T-helper 1 cell treated with Interleukin-12 subunit alpha and Interleukin-12 subunit beta and Interleukin-4 antibody, amounts not matched to agents 30 μg/mL and 1 μg/mL, for 36 hours (primary cell): ENCODE measurements around the gene ANKHD1.

ENCODE experiments used
- H3K27ac Mint-ChIP-seq: one replicate; pipeline ENCODE4 v1.8.0; 2021; ENCODE audit warnings: mild to moderate bottlenecking, mixed read lengths
- H3K27me3 Mint-ChIP-seq: one replicate; pipeline ENCODE4 v1.8.0; 2021; ENCODE audit warnings: low read depth, mixed read lengths
- H3K36me3 Mint-ChIP-seq: one replicate; pipeline ENCODE4 v1.8.0; 2021; ENCODE audit warnings: low read depth, mixed read lengths
- H3K4me1 Mint-ChIP-seq: one replicate; pipeline ENCODE4 v1.8.0; 2021; ENCODE audit warnings: low read depth, mixed read lengths
- H3K4me3 Mint-ChIP-seq: one replicate; pipeline ENCODE4 v1.8.0; 2021; ENCODE audit warnings: mild to moderate bottlenecking, moderate library complexity, mixed read lengths
- H3K9me3 Mint-ChIP-seq: one replicate; pipeline ENCODE4 v1.8.0; 2021; ENCODE audit warnings: mixed read lengths

ANKHD1 gene

DNA sequence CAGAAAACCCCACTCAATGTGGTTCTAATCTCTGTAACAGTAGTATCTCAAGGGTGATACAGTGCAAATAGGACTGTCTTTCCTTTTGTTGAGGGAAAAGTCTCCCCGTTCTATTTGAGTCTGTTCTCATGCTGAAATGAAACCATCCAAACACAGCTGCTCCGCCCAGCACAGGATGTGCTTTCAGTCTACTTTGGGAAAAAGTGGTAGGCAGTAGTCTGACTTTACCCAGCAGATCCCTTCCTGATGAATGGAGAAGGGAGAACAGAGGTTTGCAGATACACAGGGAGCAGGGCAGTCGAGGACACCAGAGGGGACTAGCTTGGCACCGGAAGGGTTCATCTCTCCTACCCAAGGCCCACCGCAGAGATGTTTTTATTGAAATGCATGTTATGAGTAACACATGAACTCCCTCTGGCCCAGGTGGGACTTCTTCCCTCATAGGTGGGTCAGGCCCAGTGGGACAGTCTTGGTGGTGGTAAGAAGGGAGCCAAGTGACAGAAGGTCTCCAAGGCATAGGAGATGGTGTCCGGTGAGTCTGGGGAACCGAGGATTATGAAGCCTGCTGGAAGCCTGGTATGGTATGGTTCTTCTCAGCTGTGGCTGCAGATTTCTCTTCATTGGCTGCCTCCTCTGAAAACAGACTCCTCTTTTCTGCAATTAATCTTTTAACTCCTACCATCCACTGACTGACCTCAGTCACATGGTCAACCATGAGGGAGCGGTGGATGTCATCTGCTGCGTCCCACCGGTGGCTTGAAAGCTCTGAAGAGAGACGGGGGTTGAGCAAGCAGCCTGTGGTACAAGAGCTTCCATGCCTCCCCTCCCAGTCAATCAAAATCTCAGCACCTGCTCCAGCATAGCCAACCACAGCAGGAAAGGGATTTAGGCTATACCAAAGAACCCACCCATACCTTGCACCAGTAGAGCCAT, 148.8 kb downstream of the ANKHD1 start:
- no peaks in the 10 kb centered on the region for H3K9me3 Mint-ChIP-seq
- no peak overlapping the region for H3K4me3 Mint-ChIP-seq
- peaks cover 41% of the 10 kb centered on the region for H3K36me3 Mint-ChIP-seq
- no peaks in the 10 kb centered on the region for H3K27me3 Mint-ChIP-seq
- H3K4me1 Mint-ChIP-seq: peaks cover 57% of the 10 kb centered on the region
- H3K27ac Mint-ChIP-seq: peak overlapping the region; percentile 72

DNA sequence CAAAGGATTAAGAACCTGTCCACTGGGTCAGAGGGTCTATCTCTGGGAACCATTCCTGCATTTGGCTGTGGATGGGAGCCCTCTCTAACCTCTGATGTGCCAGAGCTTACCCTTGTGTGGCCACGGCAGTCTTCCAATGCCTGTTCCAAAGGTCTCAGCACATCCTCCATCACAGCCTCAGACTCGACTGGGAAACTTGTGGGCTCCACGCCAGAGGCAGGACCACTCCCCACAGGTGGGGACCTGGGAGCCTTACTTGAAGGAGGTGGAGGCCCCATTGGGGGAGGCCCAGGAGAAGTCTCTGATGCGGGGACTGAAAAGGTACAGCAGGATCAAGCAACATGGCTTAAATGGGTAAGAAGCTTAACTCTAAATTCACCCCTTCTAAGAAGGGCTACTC, 150.2 kb downstream of the ANKHD1 start:
- Mint-ChIP-seq H3K36me3 (peaks cover 46% of the 10 kb centered on the region), H3K4me1 (peaks cover 64% of the 10 kb centered on the region), H3K27me3 (no peaks in the 10 kb centered on the region), H3K27ac (no peak overlapping the region), H3K9me3 (no peaks in the 10 kb centered on the region), H3K4me3 (no peak overlapping the region)

DNA sequence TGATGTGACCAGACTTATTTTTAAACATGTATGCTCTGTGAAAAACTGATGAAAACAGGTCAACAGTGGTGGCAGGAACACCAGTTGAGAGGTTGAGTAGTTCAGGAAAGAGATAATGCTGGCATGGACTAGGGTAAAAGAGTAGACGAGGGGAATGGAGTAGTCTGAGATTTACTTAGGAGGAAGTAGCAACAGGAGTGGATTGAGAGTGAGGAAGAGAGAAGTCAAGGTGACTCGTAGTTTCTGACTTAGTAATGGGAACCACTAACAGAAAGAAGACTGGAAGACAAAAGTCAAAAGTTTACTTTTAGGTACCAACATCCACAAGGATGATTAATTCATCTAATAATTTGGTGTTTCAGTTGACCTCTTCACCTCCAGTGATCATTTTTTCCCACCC, 152.0 kb downstream of the ANKHD1 start:
- Mint-ChIP-seq H3K9me3 (no peaks in the 10 kb centered on the region), H3K36me3 (peaks cover 46% of the 10 kb centered on the region), H3K4me1 (peaks cover 62% of the 10 kb centered on the region), H3K27ac (peak overlapping the region; percentile 81), H3K27me3 (no peaks in the 10 kb centered on the region), H3K4me3 (peak overlapping the region; percentile 16)

DNA sequence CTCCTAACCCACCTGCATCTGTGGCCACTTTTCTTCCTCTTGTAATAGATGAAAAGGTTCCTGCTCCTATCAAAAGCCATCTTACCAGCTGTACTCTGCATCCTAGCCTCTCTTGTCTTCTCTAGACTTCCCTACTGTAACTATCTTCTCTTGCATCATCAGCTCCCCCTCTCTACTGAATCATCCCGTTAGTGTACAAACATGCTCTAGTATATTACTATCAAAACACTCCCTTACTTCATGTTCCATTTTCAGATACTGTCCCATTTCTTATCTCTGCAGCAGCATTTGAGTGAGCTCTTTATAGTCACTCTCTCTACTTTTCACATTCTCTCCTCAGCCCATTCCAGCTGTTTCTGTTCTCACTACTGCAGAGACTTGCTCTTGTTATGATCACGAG, 152.8 kb downstream of the ANKHD1 start:
- H3K4me1 Mint-ChIP-seq: peaks cover 58% of the 10 kb centered on the region
- peak overlapping the region; percentile 72 for H3K27ac Mint-ChIP-seq
- H3K4me3 Mint-ChIP-seq: peak overlapping the region; percentile 29
- no peaks in the 10 kb centered on the region for H3K9me3 Mint-ChIP-seq
- peaks cover 43% of the 10 kb centered on the region for H3K36me3 Mint-ChIP-seq
- H3K27me3 Mint-ChIP-seq: no peaks in the 10 kb centered on the region

DNA sequence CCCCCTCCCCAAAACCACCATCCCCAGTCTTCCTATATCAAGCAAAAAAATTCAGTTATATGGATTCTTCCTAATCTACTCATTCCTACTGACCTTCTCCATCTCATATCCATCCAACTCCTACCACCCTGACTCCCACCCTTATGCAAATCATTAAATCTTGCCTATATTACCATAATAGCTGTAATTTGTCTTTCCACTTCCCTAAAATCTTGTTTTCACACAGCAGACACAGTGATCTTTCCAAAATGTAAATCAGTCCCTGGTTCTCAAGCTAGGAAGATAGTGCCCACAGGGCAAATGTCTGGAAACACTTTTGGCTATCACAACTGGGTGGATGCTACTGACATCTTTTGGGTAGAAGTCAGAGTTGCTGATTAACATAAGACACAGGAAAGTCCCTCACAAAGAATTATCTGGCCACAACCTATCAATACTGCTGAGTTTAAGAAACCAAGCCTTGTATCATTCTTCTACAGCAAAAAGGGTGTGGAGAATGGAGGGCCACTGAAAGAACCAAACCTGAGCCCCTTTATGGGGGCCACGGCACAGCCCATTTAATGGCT, 154.2 kb downstream of the ANKHD1 start:
- Mint-ChIP-seq H3K4me3 (peak overlapping the region; percentile 86), H3K36me3 (peaks cover 34% of the 10 kb centered on the region), H3K27me3 (no peaks in the 10 kb centered on the region), H3K9me3 (no peaks in the 10 kb centered on the region), H3K27ac (peak overlapping the region; percentile 93), H3K4me1 (peaks cover 54% of the 10 kb centered on the region)

DNA sequence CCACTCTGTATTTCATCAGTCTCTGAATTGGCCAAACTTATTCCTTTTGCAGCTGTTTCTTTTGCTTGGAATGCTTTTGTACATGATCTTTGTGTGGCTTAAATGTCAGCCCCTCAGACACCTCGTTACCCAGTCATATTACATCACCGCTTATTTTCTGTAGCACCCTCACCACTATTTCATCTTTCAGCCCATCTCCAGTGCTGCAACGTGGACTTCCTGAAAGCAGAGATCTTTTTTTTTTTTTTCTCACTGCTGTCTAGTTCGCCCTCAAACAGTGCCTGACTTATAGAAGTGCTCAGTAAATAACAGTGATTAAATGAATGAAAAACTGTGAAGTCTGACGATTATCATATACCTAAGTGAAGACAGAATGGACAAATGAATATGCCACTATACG, 154.8 kb downstream of the ANKHD1 start:
- no peaks in the 10 kb centered on the region for H3K9me3 Mint-ChIP-seq
- H3K36me3 Mint-ChIP-seq: peaks cover 33% of the 10 kb centered on the region
- peaks cover 52% of the 10 kb centered on the region for H3K4me1 Mint-ChIP-seq
- no peaks in the 10 kb centered on the region for H3K27me3 Mint-ChIP-seq
- peak overlapping the region; percentile 93 for H3K27ac Mint-ChIP-seq
- peak overlapping the region; percentile 86 for H3K4me3 Mint-ChIP-seq

DNA sequence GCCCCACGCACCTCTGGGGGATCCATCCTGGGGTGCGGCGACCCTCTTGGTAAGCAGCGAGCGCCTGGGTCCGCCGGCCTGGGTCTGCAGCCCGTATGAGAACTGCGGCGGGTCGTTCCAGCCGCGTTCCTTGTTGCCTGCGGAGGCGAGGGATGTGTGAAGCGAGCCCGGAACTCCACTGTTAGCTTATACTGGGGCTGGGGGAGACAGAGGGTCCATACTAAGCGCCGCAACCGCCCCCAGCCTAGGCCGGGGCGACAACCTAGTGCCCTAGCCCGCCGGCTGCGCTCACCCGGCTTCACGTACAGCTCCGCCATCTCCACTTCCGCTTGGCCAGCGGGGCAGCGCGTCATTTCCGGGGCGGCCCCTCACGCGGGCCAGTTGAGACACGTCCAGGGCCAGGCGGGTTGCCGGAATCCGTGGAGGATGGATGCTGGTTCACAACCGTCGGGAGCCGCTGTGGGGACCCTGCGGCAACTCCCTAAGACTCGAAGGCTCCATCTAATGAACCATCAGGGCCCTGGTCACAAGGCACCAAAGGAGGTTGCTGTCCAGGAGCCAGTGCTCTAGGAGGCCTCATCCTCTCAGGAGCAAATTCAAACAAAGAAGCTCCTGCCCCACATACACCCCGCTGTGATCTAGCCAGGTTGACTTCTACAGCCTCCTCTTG, 155.6 kb downstream of the ANKHD1 start, which contains the start of gene SRA1:
Gene SRA1, minus strand, starts transcription at position 338 of the 670 bp plus-strand sequence. Its CDS starts 21 bp downstream, at position 317.
- H3K36me3 Mint-ChIP-seq: peaks cover 27% of the 10 kb centered on the region
- H3K27me3 Mint-ChIP-seq: no peaks in the 10 kb centered on the region
- H3K27ac Mint-ChIP-seq: peak within 1 kb of the TSS; percentile 93
- H3K9me3 Mint-ChIP-seq: no peaks in the 10 kb centered on the region
- H3K4me3 Mint-ChIP-seq: peak within 1 kb of the TSS; percentile 86
- peaks cover 50% of the 10 kb centered on the region for H3K4me1 Mint-ChIP-seq

DNA sequence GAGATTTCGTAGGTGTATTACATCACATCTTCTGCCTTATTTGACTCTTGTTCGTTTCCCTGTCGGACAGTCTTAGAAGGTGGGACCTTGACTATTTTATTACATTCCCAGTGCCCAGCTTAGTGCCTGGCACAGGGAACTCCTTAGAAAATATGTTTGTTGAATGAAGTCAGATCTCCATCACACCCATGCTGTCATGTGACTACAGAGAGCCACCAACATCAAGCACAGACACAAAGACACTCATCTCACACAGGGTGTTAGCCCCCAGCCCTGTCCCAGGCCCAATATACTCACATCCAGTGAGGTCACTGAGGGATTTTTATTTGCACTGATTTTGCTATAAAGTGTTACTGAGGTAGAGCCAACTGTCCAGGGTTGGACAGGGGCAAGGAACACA, 156.3 kb downstream of the ANKHD1 start:
- Mint-ChIP-seq H3K27me3 (no peaks in the 10 kb centered on the region), H3K9me3 (no peaks in the 10 kb centered on the region), H3K4me1 (peaks cover 51% of the 10 kb centered on the region), H3K36me3 (peaks cover 25% of the 10 kb centered on the region), H3K4me3 (peak overlapping the region; percentile 86), H3K27ac (peak overlapping the region; percentile 93)

DNA sequence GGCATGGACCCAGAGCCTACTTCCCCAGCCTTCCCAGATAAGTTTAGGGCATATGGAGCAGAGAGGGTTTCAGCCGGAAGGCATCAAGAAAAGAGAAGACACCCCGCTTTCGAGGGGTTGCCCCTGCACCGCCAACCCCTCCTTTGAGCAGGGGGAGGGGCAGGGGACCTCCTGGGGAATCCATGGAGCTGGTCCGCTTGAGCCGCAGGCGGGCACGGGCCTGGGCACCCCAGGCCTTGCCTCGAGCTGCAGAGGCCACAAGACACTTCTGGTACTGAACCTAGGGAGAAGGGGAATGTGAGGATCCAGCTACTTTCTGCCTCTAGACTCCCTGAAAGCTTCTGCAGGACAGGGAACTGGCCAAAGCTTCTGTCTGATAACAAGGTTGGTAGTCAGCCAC, 156.9 kb downstream of the ANKHD1 start:
- Mint-ChIP-seq H3K4me3 (no peak overlapping the region), H3K27me3 (no peaks in the 10 kb centered on the region), H3K9me3 (no peaks in the 10 kb centered on the region), H3K36me3 (peaks cover 19% of the 10 kb centered on the region), H3K27ac (no peak overlapping the region), H3K4me1 (peaks cover 49% of the 10 kb centered on the region)

DNA sequence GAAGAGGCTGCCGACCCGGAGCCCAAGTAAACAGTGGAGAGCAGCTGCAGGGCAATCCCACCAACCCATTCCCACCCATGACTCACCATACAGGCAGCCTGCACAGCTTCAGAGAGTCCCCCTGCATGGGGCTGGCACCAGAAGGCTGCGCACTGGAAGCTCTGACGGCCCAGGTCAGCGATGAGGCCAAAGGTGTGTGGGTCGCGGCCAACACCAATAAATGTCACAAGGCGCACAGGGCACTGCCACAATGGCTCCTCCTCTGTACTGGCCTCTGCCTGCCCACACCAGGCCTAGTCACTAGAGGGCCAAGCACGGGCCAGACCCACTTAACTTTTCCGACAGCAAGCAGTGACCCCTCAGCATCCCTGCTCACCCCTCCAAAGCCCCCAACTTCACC, 158.6 kb downstream of the ANKHD1 start:
- H3K9me3 Mint-ChIP-seq: no peaks in the 10 kb centered on the region
- H3K27ac Mint-ChIP-seq: no peak overlapping the region

DNA sequence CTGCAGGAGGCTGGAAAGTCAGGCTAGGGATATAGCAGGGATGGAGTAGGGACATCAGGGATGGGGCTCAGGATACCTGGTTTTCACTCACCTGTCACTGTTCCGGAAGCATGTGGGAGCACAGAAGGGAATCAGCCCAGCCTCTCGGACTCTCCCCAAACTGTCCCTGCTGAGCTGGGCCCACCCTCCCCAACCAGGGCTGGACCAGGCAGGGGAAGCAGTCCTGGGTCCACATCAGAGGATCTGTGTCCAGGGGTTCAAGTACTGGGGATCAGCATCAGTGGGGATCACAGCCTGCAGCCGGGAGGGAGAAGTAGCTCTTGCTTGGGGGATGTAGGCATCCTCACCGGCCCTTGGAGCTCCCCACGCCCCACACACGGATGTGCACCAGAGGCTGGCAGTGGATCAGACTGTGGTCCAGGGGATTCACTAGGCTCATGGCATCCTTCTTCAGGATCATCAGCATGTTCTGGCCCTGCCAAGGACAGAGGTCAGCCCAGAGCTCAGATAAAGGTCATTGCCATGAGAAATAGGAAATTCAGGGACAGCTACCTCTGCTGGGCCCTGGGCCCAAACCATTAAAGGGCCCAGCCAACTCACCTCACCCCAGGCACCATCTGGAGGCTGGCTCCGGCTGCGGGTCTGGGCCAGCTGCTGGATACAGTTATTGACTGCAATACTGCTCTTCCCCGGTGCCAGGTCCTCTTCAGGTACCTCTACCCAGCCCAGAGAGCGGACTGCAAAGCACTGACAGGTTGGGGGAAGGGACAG, 160.3 kb downstream of the ANKHD1 start:
- Mint-ChIP-seq H3K27me3 (no peaks in the 10 kb centered on the region), H3K36me3 (peaks cover 19% of the 10 kb centered on the region), H3K4me3 (no peak overlapping the region), H3K27ac (no peak overlapping the region), H3K4me1 (peaks cover 35% of the 10 kb centered on the region), H3K9me3 (no peaks in the 10 kb centered on the region)

More for the DNA sequence above, 158.6 kb downstream of the ANKHD1 start:
- Mint-ChIP-seq H3K36me3 (peaks cover 18% of the 10 kb centered on the region), H3K4me1 (peaks cover 38% of the 10 kb centered on the region), H3K4me3 (no peak overlapping the region), H3K27me3 (no peaks in the 10 kb centered on the region)

DNA sequence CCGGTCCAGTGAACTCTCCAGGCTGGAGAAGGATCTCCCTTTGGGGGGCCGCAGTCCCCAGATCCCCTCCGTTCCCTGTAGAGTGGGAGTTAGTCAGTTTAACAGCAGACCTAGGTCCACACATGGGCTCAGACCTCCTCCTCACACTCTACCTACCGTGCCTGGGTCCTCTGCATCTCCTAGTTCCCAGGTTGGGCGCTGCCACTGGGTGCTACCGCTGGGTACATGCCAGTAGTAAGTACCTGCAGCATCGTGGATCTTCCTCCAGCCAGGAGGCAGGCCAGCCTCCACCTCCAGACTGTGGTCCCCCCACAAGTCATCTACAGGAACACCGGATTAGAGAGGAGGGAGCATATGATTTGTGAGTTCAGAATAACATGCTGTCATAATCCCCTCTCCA, 162.0 kb downstream of the ANKHD1 start:
- Mint-ChIP-seq H3K4me3 (peak overlapping the region; percentile 95), H3K4me1 (peaks cover 34% of the 10 kb centered on the region), H3K36me3 (peaks cover 30% of the 10 kb centered on the region), H3K27me3 (no peaks in the 10 kb centered on the region), H3K27ac (peak overlapping the region; percentile 92), H3K9me3 (no peaks in the 10 kb centered on the region)

DNA sequence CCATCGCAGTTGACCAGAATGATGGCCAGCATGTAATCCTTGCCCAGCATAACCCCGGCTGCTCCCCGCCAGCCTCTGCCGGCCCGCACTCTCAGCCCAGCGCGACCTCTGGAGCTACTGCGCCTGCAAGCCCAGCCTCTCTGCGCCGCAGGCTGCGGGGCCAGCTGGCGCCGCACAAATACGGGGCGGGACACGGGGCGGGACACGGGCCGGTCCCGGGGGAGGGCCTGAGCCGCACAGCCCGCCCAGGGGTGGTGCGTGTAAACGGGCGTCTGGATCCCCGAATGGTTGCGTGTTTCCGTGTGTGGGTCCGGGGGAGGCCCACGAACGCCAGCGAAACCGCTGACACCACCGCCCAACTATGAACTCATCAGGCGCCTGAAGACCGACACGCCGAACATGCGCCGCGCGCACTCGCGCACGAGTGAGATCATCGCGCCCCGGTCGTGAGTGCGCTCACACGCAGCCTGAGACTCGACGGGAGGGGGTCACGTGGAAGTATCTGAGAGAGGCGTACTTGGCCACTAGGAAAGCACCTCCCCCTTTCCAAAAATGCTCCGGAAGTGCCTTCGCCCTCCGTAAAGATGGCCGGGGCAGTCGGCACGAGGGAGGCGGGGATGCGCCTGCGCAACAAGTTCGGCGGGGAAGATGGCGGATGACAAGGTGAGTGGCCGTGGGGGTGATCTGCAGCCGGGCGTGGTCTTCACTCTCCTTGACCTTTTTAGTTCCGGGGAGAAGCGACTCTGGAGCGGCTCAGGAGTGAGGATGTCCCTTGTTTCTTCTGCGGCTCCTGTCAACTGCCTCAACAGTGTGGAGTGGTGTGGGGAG, 162.8 kb downstream of the ANKHD1 start, which contains the start of the genes APBB3 and SLC35A4:
Gene APBB3, minus strand, starts transcription at position 403 of the 828 bp plus-strand sequence. Its CDS starts 353 bp downstream, at position 50.
Gene SLC35A4, plus strand, starts transcription at position 633 of the 828 bp plus-strand sequence. CDS start 2,342 bp downstream, outside the sequence.
- H3K4me1 Mint-ChIP-seq: peaks cover 37% of the 10 kb centered on the region
- no peaks in the 10 kb centered on the region for H3K9me3 Mint-ChIP-seq
- H3K27ac Mint-ChIP-seq: peak within 1 kb of the TSS; percentile 94
- H3K4me3 Mint-ChIP-seq: peak within 1 kb of the TSS; percentile 95
- peaks cover 32% of the 10 kb centered on the region for H3K36me3 Mint-ChIP-seq
- no peaks in the 10 kb centered on the region for H3K27me3 Mint-ChIP-seq
